K562 (cell line): Measurements from ENCODE around the gene APP. TPM values are rescaled to one million over a fixed set of nuclear protein-coding genes. Genes with fewer than 3 reads are reported as not detected.

ENCODE experiments used
- ATAC-seq: fragments of 200-7000 bp; cut with Tn5 transposase; 3 replicates; pipeline ENCODE4 v1.9.1; 2020; ENCODE audit warnings: moderate library complexity
- BruUV-seq: library from RNA; stranded (reverse); fragments of 400-500 nt; replicated peaks from 2 replicates; lab custom pipeline; 2021; lab: Mats Ljungman, UMichigan
- CTCF ChIA-PET: fragments of 300-600 bp; formaldehyde crosslinking; extraction: SDS; loops from one replicate; lab custom pipeline; 2021; ENCODE audit warnings: low intra/inter-chr PET ratio; lab: Yijun Ruan, JAX
- POLR2A ChIA-PET: fragments of 300-600, 350-650 bp; sonication (Branson Sonifier 250); formaldehyde crosslinking; extraction: SDS; loops from one replicate; lab custom pipeline; 2021; ENCODE audit warnings: antibody characterized with exemption, inconsistent platforms; lab: Yijun Ruan, JAX
- DNase-seq, 4 experiments: peaks; one replicate each; pipeline versions ENCODE4 v3.0.0 to v3.0.0-alpha.2; 2011 to 2018; ENCODE audit warnings: low spot score in 3 of 4, mixed read lengths in 3 of 4; ENCODE audit errors: extremely low read depth in 1 of 4
- FAIRE-seq: peaks from 2 replicates; lab custom pipeline; 2011; peaks lifted over from hg19 to GRCh38; lab: Jason Lieb, UNC
- H2AFZ ChIP-seq: 2 replicates; pipeline ENCODE4 v1.6.0; 2011; ENCODE audit warnings: low read depth, low read length, control low read depth, inconsistent platforms
- H3K27ac ChIP-seq: fragments of 200-600 bp; 3 replicates; pipeline ENCODE4 v1.8.0; 2011; ENCODE audit warnings: low read depth, mild to moderate bottlenecking, control low read depth, inconsistent platforms, low read length, moderate library complexity, mixed read lengths; ENCODE audit errors: extremely low read depth
- H3K27me3 ChIP-seq, 2 experiments: fragments of 300-600 bp in 1 of 2; 2 replicates in 1 of 2; 3 replicates in 1 of 2; pipeline versions ENCODE4 v1.6.0 to v1.8.0; 2011; ENCODE audit warnings: inconsistent platforms in 2 of 2, low read length in 2 of 2, mild to moderate bottlenecking in 1 of 2, mixed read lengths in 1 of 2, moderate library complexity in 1 of 2; ENCODE audit not compliant: control insufficient read depth in 2 of 2, insufficient read depth in 2 of 2
- H3K36me3 ChIP-seq: fragments of 300-600 bp; 3 replicates; pipeline ENCODE4 v1.8.0; 2011; ENCODE audit warnings: mild to moderate bottlenecking, low read length, inconsistent platforms; ENCODE audit not compliant: control insufficient read depth, insufficient read depth
- H3K4me1 ChIP-seq, 2 experiments: fragments of 200-600 bp in 1 of 2; replicated peaks in 1 of 2; 2 replicates in 1 of 2; 3 replicates in 1 of 2; pipeline versions ENCODE4 v1.5.1 to v1.8.0; 2011; ENCODE audit warnings: inconsistent platforms in 2 of 2, low read length in 2 of 2, mild to moderate bottlenecking in 1 of 2, mixed read lengths in 1 of 2, moderate library complexity in 1 of 2; ENCODE audit not compliant: control insufficient read depth in 2 of 2, insufficient read depth in 2 of 2
- H3K4me2 ChIP-seq: 2 replicates; pipeline ENCODE4 v1.6.1; 2011; ENCODE audit warnings: low read length, control low read depth, inconsistent platforms, mixed read lengths; ENCODE audit not compliant: insufficient read depth
- H3K4me3 ChIP-seq: fragments of 200-600 bp; sonication (generic), shearing (Covaris generic); 2 replicates; pipeline ENCODE4 v1.5.1; 2016; ENCODE audit warnings: control low read depth, inconsistent platforms
- H3K79me2 ChIP-seq: fragments of 200-600 bp; 3 replicates; pipeline ENCODE4 v1.8.0; 2011; ENCODE audit warnings: low read length, inconsistent platforms; ENCODE audit not compliant: control insufficient read depth, insufficient read depth
- H3K9ac ChIP-seq, 2 experiments: 2 replicates each; pipeline versions ENCODE4 v1.6.0 to v1.6.1; 2011; ENCODE audit warnings: low read depth in 2 of 2, low read length in 2 of 2, control low read depth in 1 of 2, inconsistent platforms in 1 of 2, mild to moderate bottlenecking in 1 of 2, mixed read lengths in 1 of 2; ENCODE audit not compliant: insufficient read depth in 1 of 2
- H3K9me1 ChIP-seq: one replicate; pipeline ENCODE4 v1.6.0; 2011; ENCODE audit warnings: inconsistent platforms, mild to moderate bottlenecking, low read length, moderate library complexity; ENCODE audit not compliant: control insufficient read depth, insufficient read depth
- H3K9me3 ChIP-seq: replicated peaks from 2 replicates; pipeline ENCODE4 v1.5.1; 2011; ENCODE audit warnings: low read depth, low read length, inconsistent platforms; ENCODE audit not compliant: control insufficient read depth, insufficient read depth
- H4K20me1 ChIP-seq: replicated peaks from 2 replicates; pipeline ENCODE4 v1.6.1; 2011; ENCODE audit warnings: low read length, inconsistent platforms, mixed read lengths; ENCODE audit not compliant: control insufficient read depth, insufficient read depth
- GABPB2 ChIP-seq: fragments of 250-450 bp; sonication (Bioruptor Pico); conservative IDR thresholded peaks from 2 replicates; pipeline ENCODE4 v1.5.1; 2021; ENCODE audit warnings: mild to moderate bottlenecking
- KDM2B ChIP-seq: fragments of 250-450 bp; sonication (Bioruptor Pico); IDR thresholded peaks from 2 replicates; pipeline ENCODE4 v1.8.0; 2021; ENCODE audit warnings: mild to moderate bottlenecking, moderate library complexity
- PHTF2 ChIP-seq: fragments of 250-450 bp; sonication (Bioruptor Pico); IDR thresholded peaks from 2 replicates; pipeline ENCODE4 v1.5.0; 2021; ENCODE audit warnings: mild to moderate bottlenecking
- RBM39 ChIP-seq: fragments of 200-400 bp; formaldehyde crosslinking; optimal IDR thresholded peaks from 2 replicates; pipeline ENCODE3; 2018; ENCODE audit warnings: low read depth, low read length
- RFX1 ChIP-seq: fragments of 450-650 bp; IDR thresholded peaks from 2 replicates; pipeline ENCODE4 v1.6.1; 2016; ENCODE audit warnings: mild to moderate bottlenecking, moderate library complexity
- XRCC5 ChIP-seq: fragments of 200-400 bp; formaldehyde crosslinking; IDR thresholded peaks from 2 replicates; pipeline ENCODE4 v1.6.1; 2017; ENCODE audit warnings: low read depth, mild to moderate bottlenecking, low read length
- ZBTB11 ChIP-seq, 3 experiments: fragments of 200-800 bp in 1 of 3; fragments of 250-450 bp in 1 of 3; fragments of 450-650 bp in 1 of 3; sonication (Bioruptor Pico) in 1 of 3; sonication (Bioruptor generic) in 1 of 3; formaldehyde crosslinking in 1 of 3; IDR thresholded peaks; 2 replicates each; pipeline versions ENCODE4 v1.6.1 to v1.8.0; 2016 to 2022; ENCODE audit warnings: mild to moderate bottlenecking in 2 of 3, missing genetic modification characterization in 2 of 3, missing compliant biosample characterization in 1 of 3, moderate library complexity in 1 of 3
- WGBS: fragments of 100-300 bp; shearing (Covaris generic); methylation state at CpG from one replicate; pipeline ENCODE4 v1.1.6; 2016; ENCODE audit warnings: low coverage, mixed read lengths; ENCODE audit not compliant: insufficient coverage; ENCODE audit errors: missing lambda C conversion rate; 5-methylcytosine and 5-hydroxymethylcytosine counted together
- in situ Hi-C: fragments of 300-500 bp; cut with MboI; formaldehyde crosslinking; loops from 4 replicates; pipeline ENCODE4 v1.15.0; 2018; ENCODE audit warnings: inconsistent platforms, mixed read lengths
- intact Hi-C: fragments of 100-400 bp; cut with micrococcal nuclease; formaldehyde crosslinking; loops from 2 replicates; pipeline ENCODE4 v1.14.2; 2022
- polyA plus RNA-seq, 8 experiments: library from polyadenylated mRNA; depleted of rRNA in 4 of 8; stranded (reverse) in 5 of 8; unstranded in 3 of 8; fragments of >200 nt; fragmentation: Nextera tagmentation in 2 of 8; fragmentation: Illumina TruSeq in 1 of 8; extraction: Ambion mirVana in 2 of 8; extraction: Trizol in 1 of 8; gene quantifications; 2 replicates each; pipeline versions ENCODE4 v1.2.1 to v1.2.3, GENCODE V29; 2011 to 2014; ENCODE audit warnings: inconsistent platforms in 1 of 8, missing spikeins in 1 of 8
- total RNA-seq, 7 experiments: library from RNA; depleted of rRNA in 6 of 7; stranded (reverse); fragments of >200 nt in 6 of 7; fragmentation: Illumina TruSeq in 2 of 7; extraction: Trizol in 2 of 7; gene quantifications; 2 replicates each; pipeline versions ENCODE4 v1.2.1 to v1.2.3, GENCODE V29; 2011 to 2021; ENCODE audit warnings: low replicate concordance in 1 of 7
- TF ChIP-seq, protein P1 (sequence below): fragments of 450-650 bp; IDR thresholded peaks from 2 replicates; pipeline ENCODE4 v1.7.0; 2016; ENCODE audit warnings: borderline replicate concordance

The APP gene
- total and polyA plus RNA-seq, 9 of the 15 experiments (the other 6 are each of a cell fraction or from before 2014, with no cell fraction given), result 0.01 to 1.5 (median 0.16) TPM; not detected in 5

DNA sequence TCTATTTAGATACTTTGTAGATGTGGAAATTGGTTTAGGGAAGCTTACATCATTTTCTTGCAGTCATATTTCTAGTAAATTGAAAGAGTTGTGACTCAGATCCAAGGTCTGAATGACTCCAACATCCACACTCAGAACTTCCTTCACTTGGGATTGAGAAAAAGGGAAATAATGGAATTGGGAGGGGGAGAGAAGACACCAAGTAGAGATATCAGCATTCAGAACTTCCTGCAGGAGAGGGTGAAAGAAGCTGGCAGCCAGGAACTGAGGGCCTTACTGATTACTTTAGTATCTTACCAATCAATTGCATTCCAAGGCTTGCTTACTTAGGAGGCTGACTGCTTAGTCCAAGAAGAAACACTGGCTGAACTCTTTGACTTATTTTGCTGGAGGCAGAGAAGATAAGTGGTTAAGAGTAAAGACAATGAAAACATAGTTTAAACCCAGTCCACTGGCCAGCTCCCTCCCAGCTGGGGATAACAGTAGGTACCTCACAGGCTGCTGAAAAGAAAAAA, 21.7 kb downstream of the APP start:
- H3K4me2 ChIP-seq, result no peak overlapping the region
- FAIRE-seq (no peak), ATAC-seq (no peak), DNase-seq (no peak)
- no peak overlapping the region for H3K27ac ChIP-seq
- H3K9me1 ChIP-seq, result no peaks in the 10 kb centered on the region
- ChIA-PET CTCF (no interaction called here), POLR2A (interaction anchor here (1.0 kb wide), 1 partner anchor 20 kb away, joined by 3 read pairs; no protein-coding TSS in a partner anchor)
- no peaks in the 10 kb centered on the region for H3K27me3 ChIP-seq
- BruUV-seq, result no TSS peak
- H3K4me1 ChIP-seq, result no peaks in the 10 kb centered on the region
- no peak overlapping the region for H2AFZ ChIP-seq
- no peaks in the 10 kb centered on the region for H3K36me3 ChIP-seq
- intact Hi-C loops (no loop called here), in situ Hi-C loops (no loop called here)
- no peaks in the 10 kb centered on the region for H4K20me1 ChIP-seq
- TF ChIP-seq RBM39, result no peak
- no peak for TF ChIP-seq KDM2B (CRISPR knock-in tag)
- no peak for TF ChIP-seq RFX1
- no peak for TF ChIP-seq PHTF2
- no peaks in the 10 kb centered on the region for H3K9me3 ChIP-seq
- no peaks in the 10 kb centered on the region for H3K79me2 ChIP-seq
- H3K9ac ChIP-seq, result no peak overlapping the region
- no peak overlapping the region for H3K4me3 ChIP-seq

- H3K36me3 ChIP-seq, result no peaks in the 10 kb centered on the region
- POLR2A ChIA-PET, result interaction anchor here (0.8 to 1.0 kb wide), 2 partner anchors 21 to 994 kb away, joined by 3 to 4 read pairs; no protein-coding TSS in a partner anchor
- CTCF ChIA-PET, result no interaction called here
- H3K27ac ChIP-seq, result no peak overlapping the region
- no peak overlapping the region for H3K4me3 ChIP-seq
- no peak for ATAC-seq
- H2AFZ ChIP-seq, result no peak overlapping the region
- no peak for TF ChIP-seq XRCC5
- TF ChIP-seq, protein P1, sequence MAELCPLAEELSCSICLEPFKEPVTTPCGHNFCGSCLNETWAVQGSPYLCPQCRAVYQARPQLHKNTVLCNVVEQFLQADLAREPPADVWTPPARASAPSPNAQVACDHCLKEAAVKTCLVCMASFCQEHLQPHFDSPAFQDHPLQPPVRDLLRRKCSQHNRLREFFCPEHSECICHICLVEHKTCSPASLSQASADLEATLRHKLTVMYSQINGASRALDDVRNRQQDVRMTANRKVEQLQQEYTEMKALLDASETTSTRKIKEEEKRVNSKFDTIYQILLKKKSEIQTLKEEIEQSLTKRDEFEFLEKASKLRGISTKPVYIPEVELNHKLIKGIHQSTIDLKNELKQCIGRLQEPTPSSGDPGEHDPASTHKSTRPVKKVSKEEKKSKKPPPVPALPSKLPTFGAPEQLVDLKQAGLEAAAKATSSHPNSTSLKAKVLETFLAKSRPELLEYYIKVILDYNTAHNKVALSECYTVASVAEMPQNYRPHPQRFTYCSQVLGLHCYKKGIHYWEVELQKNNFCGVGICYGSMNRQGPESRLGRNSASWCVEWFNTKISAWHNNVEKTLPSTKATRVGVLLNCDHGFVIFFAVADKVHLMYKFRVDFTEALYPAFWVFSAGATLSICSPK, result no peak
- no peak for TF ChIP-seq ZBTB11 (CRISPR knock-in tag; IDR thresholded peaks at IDR 0.05)
- TF ChIP-seq GABPB2 (CRISPR knock-in tag), result no peak
- TF ChIP-seq, all 486 proteins: peak for 0
- no peaks in the 10 kb centered on the region for H3K79me2 ChIP-seq
- no peaks in the 10 kb centered on the region for H3K27me3 ChIP-seq
- BruUV-seq, result no TSS peak
- H3K9ac ChIP-seq, result no peak overlapping the region
- intact Hi-C loops, result no loop called here
- WGBS, result 0% methylated on average over 3 of the region's 3 CpGs
- no peak overlapping the region for H3K4me2 ChIP-seq
- no peaks in the 10 kb centered on the region for H3K4me1 ChIP-seq
- no peak for DNase-seq
- H3K9me3 ChIP-seq, result no peaks in the 10 kb centered on the region
- FAIRE-seq, result no peak
- no peaks in the 10 kb centered on the region for H4K20me1 ChIP-seq
- no peaks in the 10 kb centered on the region for H3K9me1 ChIP-seq
- in situ Hi-C loops, result no loop called here
Measured at GRCh38 chr21:26148071-26148839, 22.3 kb downstream of the APP start.
